GM23248 (cell line): Measurements from ENCODE around the gene CPVL. TPM values are rescaled to one million over a fixed set of nuclear protein-coding genes. Genes with fewer than 3 reads are reported as not detected.

ENCODE experiments used
- DNase-seq: peaks from one replicate; pipeline ENCODE4 v3.0.0-alpha.2; 2015
- H2AFZ ChIP-seq: fragments of 200-600 bp; sonication (generic); 2 replicates; pipeline ENCODE4 v1.6.1; 2016; ENCODE audit warnings: antibody characterized with exemption
- H3F3A ChIP-seq: fragments of 200-600 bp; sonication (generic); 2 replicates; pipeline ENCODE4 v1.6.1; 2016; ENCODE audit warnings: mild to moderate bottlenecking, antibody characterized with exemption, mixed run types; ENCODE audit not compliant: insufficient read depth
- H3K27ac ChIP-seq: fragments of 200-600 bp; sonication (generic); 2 replicates; pipeline ENCODE4 v1.5.1; 2016; ENCODE audit warnings: mild to moderate bottlenecking
- H3K27me3 ChIP-seq: fragments of 200-600 bp; sonication (generic); replicated peaks from 2 replicates; pipeline ENCODE4 v1.6.1; 2016; ENCODE audit warnings: mild to moderate bottlenecking; ENCODE audit not compliant: insufficient read depth
- H3K36me3 ChIP-seq: fragments of 200-600 bp; sonication (generic); 2 replicates; pipeline ENCODE4 v1.6.1; 2016; ENCODE audit warnings: low read depth, mild to moderate bottlenecking
- H3K4me1 ChIP-seq: fragments of 200-600 bp; sonication (generic); 2 replicates; pipeline ENCODE4 v1.6.1; 2016; ENCODE audit warnings: mild to moderate bottlenecking; ENCODE audit not compliant: insufficient read depth
- H3K4me2 ChIP-seq: fragments of 200-600 bp; sonication (generic); one replicate; pipeline ENCODE4 v1.6.1; 2016; ENCODE audit warnings: mild to moderate bottlenecking; ENCODE audit not compliant: unreplicated experiment
- H3K4me3 ChIP-seq: fragments of 200-600 bp; sonication (generic); 2 replicates; pipeline ENCODE4 v1.5.1; 2016; ENCODE audit warnings: mild to moderate bottlenecking
- H3K79me2 ChIP-seq: fragments of 200-600 bp; sonication (generic); 2 replicates; pipeline ENCODE4 v1.6.1; 2016; ENCODE audit warnings: mild to moderate bottlenecking; ENCODE audit not compliant: insufficient read depth
- H3K9ac ChIP-seq: fragments of 200-600 bp; sonication (generic); 2 replicates; pipeline ENCODE4 v1.6.1; 2016; ENCODE audit warnings: mild to moderate bottlenecking
- H3K9me2 ChIP-seq: fragments of 200-600 bp; sonication (generic); 2 replicates; pipeline ENCODE4 v1.6.1; 2016; ENCODE audit warnings: mixed run types, mild to moderate bottlenecking, moderate library complexity; ENCODE audit not compliant: insufficient read depth
- H3K9me3 ChIP-seq: fragments of 200-600 bp; sonication (generic); one replicate; pipeline ENCODE4 v1.6.1; 2017; ENCODE audit warnings: low read depth
- H4K20me1 ChIP-seq: fragments of 200-600 bp; sonication (generic); 2 replicates; pipeline ENCODE4 v1.6.0; 2016; ENCODE audit not compliant: insufficient read depth
- EZH2 ChIP-seq: fragments of 200-600 bp; sonication (generic); IDR thresholded peaks from 2 replicates; pipeline ENCODE4 v1.6.1; 2018; ENCODE audit warnings: antibody characterized with exemption, mild to moderate bottlenecking; ENCODE audit not compliant: insufficient read depth, poor library complexity, severe bottlenecking
- EZH2phosphoT487 ChIP-seq: fragments of 200-600 bp; sonication (generic); IDR thresholded peaks from 2 replicates; pipeline ENCODE4 v1.6.1; 2018; ENCODE audit warnings: antibody characterized with exemption, moderate library complexity, mild to moderate bottlenecking, low read depth; ENCODE audit not compliant: insufficient read depth
- WGBS, 2 experiments: methylation state at CpG; one replicate each; pipeline ENCODE4 v1.1.6; 2015 to 2017; ENCODE audit warnings: low lambda C conversion rate in 2 of 2, low coverage in 1 of 2; ENCODE audit errors: missing lambda C conversion rate in 2 of 2; 5-methylcytosine and 5-hydroxymethylcytosine counted together
- in situ Hi-C: fragments of 300-500 bp; cut with MboI; formaldehyde crosslinking; loops from 2 replicates; pipeline ENCODE4 v1.15.0; 2020
- polyA plus RNA-seq: library from polyadenylated mRNA; unstranded; fragments of >200 nt; fragmentation: Nextera tagmentation; extraction: Ambion mirVana; gene quantifications from 2 replicates; pipeline ENCODE4 v1.2.1, GENCODE V29; 2016
- total RNA-seq: library from RNA; depleted of rRNA; stranded (reverse); fragments of >200 nt; shearing (Covaris generic); gene quantifications from 2 replicates; pipeline ENCODE4 v1.2.3, GENCODE V29; 2014

CPVL gene
- total and polyA plus RNA-seq, 2 experiments from 2014 or later = not detected

- Histone ChIP-seq H3F3A (no peaks in the 10 kb centered on the region), H3K4me2 (no peak overlapping the region), H4K20me1 (no peaks in the 10 kb centered on the region), H3K9ac (no peak overlapping the region), H3K79me2 (no peaks in the 10 kb centered on the region), H3K36me3 (no peaks in the 10 kb centered on the region), H3K4me3 (no peak overlapping the region), H3K4me1 (no peaks in the 10 kb centered on the region), H2AFZ (no peak overlapping the region), H3K27me3 (peaks cover 23% of the 10 kb centered on the region), H3K9me2 (no peaks in the 10 kb centered on the region), H3K9me3 (no peaks in the 10 kb centered on the region), H3K27ac (no peak overlapping the region)
- in situ Hi-C loops = no loop called here
- WGBS, 2 experiments = 66 to 83% methylated on average over 2 of the region's 2 CpGs
- no peak for DNase-seq
- no peak for TF ChIP-seq EZH2
- no peak for TF ChIP-seq EZH2phosphoT487
Observed at GRCh38 chr7:29000717-29001076, 145.6 kb downstream of the CPVL start.

- Histone ChIP-seq H3K4me2 (no peak overlapping the region), H3F3A (no peaks in the 10 kb centered on the region), H3K4me1 (no peaks in the 10 kb centered on the region), H3K9me3 (no peaks in the 10 kb centered on the region), H3K9me2 (no peaks in the 10 kb centered on the region), H4K20me1 (no peaks in the 10 kb centered on the region), H3K79me2 (no peaks in the 10 kb centered on the region), H3K27ac (no peak overlapping the region), H3K36me3 (no peaks in the 10 kb centered on the region), H3K9ac (no peak overlapping the region), H3K27me3 (peaks cover 23% of the 10 kb centered on the region), H2AFZ (no peak overlapping the region), H3K4me3 (no peak overlapping the region)
- in situ Hi-C loops = no loop called here
- DNase-seq = no peak
- WGBS, 2 experiments = 82 to 84% methylated on average over 10 to 12 of the region's 12 CpGs
- TF ChIP-seq EZH2phosphoT487 (no peak), EZH2 (no peak)
Observed at GRCh38 chr7:28999895-29000716, 146.2 kb downstream of the CPVL start.

- H3K9ac ChIP-seq = no peak overlapping the region
- no peaks in the 10 kb centered on the region for H3K79me2 ChIP-seq
- H3K9me3 ChIP-seq = no peaks in the 10 kb centered on the region
- no peaks in the 10 kb centered on the region for H3F3A ChIP-seq
- no peak for TF ChIP-seq EZH2
- no peak for TF ChIP-seq EZH2phosphoT487
- in situ Hi-C loops = no loop called here
- H3K36me3 ChIP-seq = no peaks in the 10 kb centered on the region
- WGBS, 2 experiments = 90 to 96% methylated on average over 5 of the region's 5 CpGs
- no peaks in the 10 kb centered on the region for H3K9me2 ChIP-seq
- H2AFZ ChIP-seq = no peak overlapping the region
- H4K20me1 ChIP-seq = no peaks in the 10 kb centered on the region
- no peak overlapping the region for H3K4me3 ChIP-seq
- H3K4me1 ChIP-seq = no peaks in the 10 kb centered on the region
- peaks cover 23% of the 10 kb centered on the region for H3K27me3 ChIP-seq
- DNase-seq = no peak
- no peak overlapping the region for H3K4me2 ChIP-seq
- H3K27ac ChIP-seq = no peak overlapping the region
Observed at GRCh38 chr7:28999427-28999826, 146.9 kb downstream of the CPVL start.

GRCh38 chr7:28998105-28998504, 148.2 kb downstream of the CPVL start:
- no peak overlapping the region for H2AFZ ChIP-seq
- H4K20me1 ChIP-seq = no peaks in the 10 kb centered on the region
- H3K9me2 ChIP-seq = no peaks in the 10 kb centered on the region
- DNase-seq = no peak
- H3K79me2 ChIP-seq = no peaks in the 10 kb centered on the region
- no peak overlapping the region for H3K9ac ChIP-seq
- no peaks in the 10 kb centered on the region for H3K36me3 ChIP-seq
- H3K4me1 ChIP-seq = no peaks in the 10 kb centered on the region
- H3K27ac ChIP-seq = no peak overlapping the region
- no peak overlapping the region for H3K4me3 ChIP-seq
- in situ Hi-C loops = no loop called here
- 61 to 67% methylated on average over 4 of the region's 4 CpGs for WGBS, 2 experiments
- H3F3A ChIP-seq = no peaks in the 10 kb centered on the region
- H3K4me2 ChIP-seq = no peak overlapping the region
- H3K9me3 ChIP-seq = no peaks in the 10 kb centered on the region
- H3K27me3 ChIP-seq = peaks cover 22% of the 10 kb centered on the region
- TF ChIP-seq EZH2 (no peak), EZH2phosphoT487 (no peak)

GRCh38 chr7:28996836-28997235, 149.5 kb downstream of the CPVL start:
- H3K27ac ChIP-seq = no peak overlapping the region
- TF ChIP-seq EZH2 = no peak
- no peak for TF ChIP-seq EZH2phosphoT487
- H4K20me1 ChIP-seq = no peaks in the 10 kb centered on the region
- no peaks in the 10 kb centered on the region for H3K4me1 ChIP-seq
- H3K9me3 ChIP-seq = no peaks in the 10 kb centered on the region
- no peaks in the 10 kb centered on the region for H3K79me2 ChIP-seq
- in situ Hi-C loops = no loop called here
- H3K9me2 ChIP-seq = no peaks in the 10 kb centered on the region
- DNase-seq = no peak
- no peak overlapping the region for H3K4me2 ChIP-seq
- H3K4me3 ChIP-seq = no peak overlapping the region
- no peak overlapping the region for H3K9ac ChIP-seq
- H3K27me3 ChIP-seq = peaks cover 16% of the 10 kb centered on the region; the same call in 1 of the 2 replicates
- WGBS, 2 experiments = 87 to 89% methylated on average over 6 of the region's 6 CpGs
- no peaks in the 10 kb centered on the region for H3K36me3 ChIP-seq
- no peak overlapping the region for H2AFZ ChIP-seq
- H3F3A ChIP-seq = no peaks in the 10 kb centered on the region
